OCI-LY7 (cell line): Measurements from ENCODE around the gene CDC14B.

Experiments
- CTCF ChIP-seq: fragments of 200-600 bp; sonication (generic); conservative IDR thresholded peaks from 2 replicates; pipeline ENCODE4 v1.5.1; 2014; ENCODE audit warnings: mild to moderate bottlenecking, antibody characterized with exemption, low read length, moderate library complexity, mixed read lengths
- EZH2phosphoT487 ChIP-seq: fragments of 200-600 bp; sonication (generic); IDR thresholded peaks from 2 replicates; pipeline ENCODE4 v1.6.1; 2018; ENCODE audit warnings: low read depth, borderline replicate concordance, mild to moderate bottlenecking, mixed run types, antibody characterized with exemption, low read length, moderate library complexity, mixed read lengths

- TF ChIP-seq CTCF: no peak
- TF ChIP-seq EZH2phosphoT487: no peak
These were observed 26.7 kb upstream of the CDC14B start for GRCh38 chr9:96646081-96646991.
